Parietal lobe (tissue), 1 donor: ENCODE results near the gene RBKS. TPM values are rescaled to one million over a fixed set of nuclear protein-coding genes. Genes with fewer than 3 reads are reported as not detected.

Experiments
- total RNA-seq: library from RNA; depleted of rRNA; stranded (reverse); fragments of >200 nt; gene quantifications from one replicate; pipeline ENCODE4 v1.2.3, GENCODE V29; 2014

Gene RBKS
- total RNA-seq = 2.5 TPM

DNA sequence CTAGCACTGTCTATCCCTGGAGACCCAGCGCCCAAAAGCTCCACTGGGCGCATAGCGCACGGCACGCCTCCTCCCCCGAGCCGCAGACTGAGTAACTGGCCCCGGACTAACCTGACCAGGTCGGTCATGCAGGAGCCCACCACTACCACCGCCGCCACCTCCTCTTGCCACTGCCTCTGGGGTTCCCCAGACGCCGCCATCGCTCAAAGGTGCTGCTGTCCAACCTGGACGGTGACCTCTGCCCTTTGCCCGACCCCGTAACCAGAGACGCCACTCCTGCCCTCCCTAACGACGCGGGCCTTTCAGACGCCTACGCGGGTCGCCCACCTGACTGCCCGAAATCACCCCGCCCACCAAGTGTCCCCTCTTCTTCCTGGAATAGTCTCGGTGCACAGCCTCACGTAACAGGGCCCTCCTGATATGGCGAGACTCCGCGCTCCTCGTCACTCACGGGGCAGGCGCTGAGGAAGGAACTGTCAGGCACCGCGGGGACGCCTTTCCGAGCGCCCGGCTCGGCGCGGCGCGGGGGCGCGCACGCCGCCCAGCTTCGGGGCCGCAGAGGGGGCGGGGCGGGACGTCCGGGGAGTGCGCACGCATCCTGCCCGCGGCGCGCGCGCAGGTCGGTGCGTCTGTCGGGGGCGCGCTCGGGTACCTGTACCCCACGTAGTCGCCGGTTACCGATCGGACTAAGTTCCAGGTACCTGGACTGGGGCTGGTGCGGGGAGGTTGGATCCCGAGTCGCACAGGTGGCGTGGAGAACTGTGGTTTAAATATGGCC lies at the start of gene RBKS, which contains the start of gene BABAM2:
RBKS (minus strand) TSS at position 242 of the 778 bp plus-strand sequence; CDS start at position 200, 42 bp downstream.
BABAM2 (plus strand) TSS at position 584 of the 778 bp plus-strand sequence. CDS start 3,828 bp downstream, outside the sequence.

GRCh38 chr2:27771548-27772335 lies 118.4 kb downstream of the RBKS start, which contains the start of gene MRPL33:
Gene MRPL33, plus strand, starts transcription at chr2:27771719. Its CDS starts 59 bp downstream, at chr2:27771778.

Other genes starting within 250 kb of the RBKS start
- 46.0 TPM for gene SUPT7L, start 226.8 kb downstream of the RBKS start, total RNA-seq
- gene SLC4A1AP, start 226.5 kb downstream of the RBKS start, total RNA-seq = 36.6 TPM
- gene MRPL33, start 118.7 kb downstream of the RBKS start, total RNA-seq = 54.5 TPM
- gene BABAM2, start 342 bp upstream of the RBKS start, total RNA-seq = 26.3 TPM